ENCODE results near the gene ADIRF.

Gene ADIRF

DNA sequence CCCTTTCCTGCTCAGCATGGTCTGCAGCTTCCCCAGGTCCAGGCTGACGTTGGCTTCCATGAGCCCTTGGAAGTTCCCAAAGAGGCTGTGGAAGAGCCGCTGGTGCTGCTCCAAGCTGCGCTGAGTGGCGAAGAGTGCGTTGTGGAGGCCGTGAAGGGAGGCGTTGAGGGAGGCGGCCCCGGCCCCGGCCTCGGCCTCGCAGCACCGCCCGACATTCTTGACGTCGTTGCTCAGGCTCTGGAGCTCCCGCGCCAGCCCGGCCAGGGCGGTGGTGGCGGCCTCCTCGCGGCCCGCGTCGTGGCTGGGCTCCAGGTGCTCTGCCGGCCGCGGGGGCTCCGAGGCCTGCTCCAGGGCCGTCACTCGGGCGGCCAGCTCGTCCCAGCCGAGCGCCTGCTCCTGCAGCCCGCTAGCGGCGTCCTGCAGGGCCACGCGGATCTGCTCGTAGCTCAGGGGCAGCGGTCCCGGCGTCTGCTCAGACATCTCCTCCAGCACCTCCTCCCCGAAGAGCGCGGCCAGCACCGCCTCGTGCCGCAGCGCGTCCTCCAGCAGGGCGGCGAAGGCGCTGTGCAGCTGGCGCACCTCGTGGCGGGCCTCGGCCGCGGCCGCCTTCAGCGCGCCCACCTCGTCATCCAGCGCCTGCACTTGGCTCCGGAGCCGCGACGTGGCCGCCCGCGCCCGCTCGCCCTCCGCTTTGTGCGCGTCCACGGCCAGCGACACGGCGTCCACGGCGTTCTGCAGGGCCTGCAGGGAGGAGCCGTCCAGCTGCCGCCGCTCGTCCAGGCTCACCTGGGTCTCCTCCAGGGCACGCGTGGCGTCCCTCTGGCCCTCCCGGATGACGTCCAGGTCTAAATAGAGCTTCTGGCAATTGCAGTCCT, 25.6 kb upstream of the ADIRF start:
- TF ChIP-seq CTCF (conservative IDR thresholded peaks at IDR 0.05; ENCODE audit: control insufficient read depth, insufficient read depth, low read depth, low read length) = no peak
- no peak for DNase-seq (ENCODE audit: low read depth)
- H3K4me3 ChIP-seq (ENCODE audit: control insufficient read depth, low read depth, low read length) = no peak overlapping the region

- TF ChIP-seq CTCF (conservative IDR thresholded peaks at IDR 0.05; ENCODE audit: control insufficient read depth, insufficient read depth, low read depth, low read length) = no peak
- no peak overlapping the region for H3K4me3 ChIP-seq (ENCODE audit: control insufficient read depth, low read depth, low read length)
- no peak for DNase-seq (ENCODE audit: low read depth)
Observed at GRCh38 chr10:86943316-86944030, 24.8 kb upstream of the ADIRF start.

GRCh38 chr10:86944031-86944419, 24.3 kb upstream of the ADIRF start:
- H3K4me3 ChIP-seq (ENCODE audit: control insufficient read depth, low read depth, low read length) = no peak overlapping the region
- DNase-seq (ENCODE audit: low read depth) = no peak
- no peak for TF ChIP-seq CTCF (conservative IDR thresholded peaks at IDR 0.05; ENCODE audit: control insufficient read depth, insufficient read depth, low read depth, low read length)

- H3K4me3 ChIP-seq (ENCODE audit: control insufficient read depth, low read depth, low read length) = no peak overlapping the region
- peak; percentile 48 for DNase-seq (ENCODE audit: low read depth)
- no peak for TF ChIP-seq CTCF (conservative IDR thresholded peaks at IDR 0.05; ENCODE audit: control insufficient read depth, insufficient read depth, low read depth, low read length)
Observed at GRCh38 chr10:86944471-86944870, 23.8 kb upstream of the ADIRF start.

GRCh38 chr10:86944907-86945306, 23.4 kb upstream of the ADIRF start:
- no peak for DNase-seq (ENCODE audit: low read depth)
- no peak overlapping the region for H3K4me3 ChIP-seq (ENCODE audit: control insufficient read depth, low read depth, low read length)
- TF ChIP-seq CTCF (conservative IDR thresholded peaks at IDR 0.05; ENCODE audit: control insufficient read depth, insufficient read depth, low read depth, low read length) = no peak

GRCh38 chr10:86945361-86946212, 22.7 kb upstream of the ADIRF start:
- TF ChIP-seq CTCF (conservative IDR thresholded peaks at IDR 0.05; ENCODE audit: control insufficient read depth, insufficient read depth, low read depth, low read length) = peak; percentile 50
- DNase-seq (ENCODE audit: low read depth) = peak; percentile 59
- H3K4me3 ChIP-seq (ENCODE audit: control insufficient read depth, low read depth, low read length) = no peak overlapping the region

Data from fibroblast of mammary gland (primary cell).